HG02571 (cell line): ENCODE measurements around the gene SLC25A26.
A peak's percentile ranks its signal among the peaks of the same experiment; 100 is the strongest.
"Not testable (repeated sequence)": the region's sequence is repeated elsewhere in the genome, so short reads cannot be mapped to it uniquely, and the experiment has no call there.

Experiments used
- ATAC-seq: cut with Tn5 transposase; IDR thresholded peaks from one replicate; pipeline ENCODE4 v1.9.1; 2021; ENCODE audit warnings: mild to moderate bottlenecking, moderate library complexity; ENCODE audit not compliant: unreplicated experiment

Gene SLC25A26

DNA sequence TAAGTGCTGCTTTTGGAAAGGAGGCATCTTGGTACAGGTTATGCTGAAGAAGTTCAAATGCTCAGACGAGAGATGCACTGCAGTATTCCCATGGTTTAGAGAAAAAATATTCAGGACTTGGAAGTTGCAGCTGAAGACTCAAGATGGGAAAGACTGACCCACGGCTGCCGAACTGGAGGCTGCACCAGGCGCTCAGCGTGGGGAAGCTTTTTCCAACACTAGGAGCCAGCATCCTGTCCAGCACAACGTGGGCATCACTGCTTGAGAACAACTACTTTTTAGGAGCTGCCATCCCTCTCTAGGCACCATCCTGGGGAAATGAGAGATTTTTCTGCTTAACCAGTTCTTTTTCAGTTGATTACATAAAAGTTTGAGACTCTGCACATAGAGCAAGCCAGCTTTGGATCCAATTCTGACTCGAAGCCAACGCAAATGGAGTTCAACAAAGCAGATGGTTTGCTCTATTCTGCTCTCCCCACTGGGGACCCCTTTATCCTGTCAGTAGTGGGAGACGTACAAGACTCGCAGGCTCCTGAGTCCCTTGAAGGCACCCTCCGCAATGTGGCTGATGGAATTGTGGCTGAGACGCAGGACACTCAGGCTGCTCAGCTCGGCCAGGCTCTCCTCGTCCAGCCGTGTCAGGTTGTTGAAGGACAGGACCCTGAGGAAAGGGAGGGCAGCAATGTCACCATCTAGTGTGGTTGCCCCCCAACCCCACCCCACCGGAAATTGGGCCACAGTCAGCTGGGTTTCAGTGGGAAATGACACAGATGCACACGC lies 186.2 kb downstream of the SLC25A26 start:
- no peak for ATAC-seq

GRCh38 chr3:66407611-66408218 lies 186.9 kb downstream of the SLC25A26 start:
- ATAC-seq, result peak; percentile 85

DNA sequence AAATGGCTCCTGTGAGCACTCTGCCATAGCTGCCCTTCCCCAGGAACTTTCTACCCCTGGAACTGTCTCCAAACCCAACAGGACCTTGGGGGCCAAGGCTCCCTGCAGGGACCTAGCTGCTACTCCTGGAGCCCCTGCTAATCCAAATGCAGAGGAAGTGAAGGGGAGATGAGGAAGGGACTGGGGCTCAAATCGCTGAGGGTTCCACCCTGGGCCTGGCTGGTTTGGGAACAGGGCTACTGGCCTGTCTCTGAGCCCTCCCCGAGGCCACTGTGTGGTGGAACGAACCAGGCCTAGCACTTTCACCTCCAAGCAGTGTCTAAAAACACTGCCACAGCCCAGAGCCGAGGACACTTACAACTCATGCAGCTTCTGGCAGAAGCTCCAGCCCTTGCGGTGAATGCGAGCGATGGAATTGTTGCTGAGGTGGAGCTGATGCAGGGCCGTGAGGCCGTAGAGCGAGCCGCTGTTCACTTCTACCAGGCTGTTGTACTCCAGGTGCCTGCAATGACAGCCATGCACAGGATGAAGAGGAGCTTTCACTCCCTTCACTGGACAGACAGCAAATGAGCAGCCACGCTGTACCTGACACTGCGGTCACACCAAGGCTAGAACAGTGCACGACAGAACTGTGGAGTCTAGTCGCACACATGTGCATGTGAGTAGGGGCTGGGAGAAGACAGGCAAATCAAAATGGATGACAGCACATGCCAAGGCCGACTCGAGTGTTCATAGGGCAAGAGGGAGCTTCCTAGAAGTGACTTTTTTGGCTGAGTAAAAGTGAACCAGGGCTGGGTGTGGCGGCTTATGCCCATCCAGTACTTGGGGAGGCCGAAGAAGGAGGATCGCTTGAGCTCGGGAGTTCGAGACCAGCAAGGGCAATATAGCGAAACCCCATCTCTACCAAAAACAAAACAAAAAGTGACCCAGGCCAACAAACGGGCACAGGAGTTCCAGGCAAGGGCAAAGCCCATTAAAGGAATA lies 189.3 kb downstream of the SLC25A26 start:
- no peak for ATAC-seq

DNA sequence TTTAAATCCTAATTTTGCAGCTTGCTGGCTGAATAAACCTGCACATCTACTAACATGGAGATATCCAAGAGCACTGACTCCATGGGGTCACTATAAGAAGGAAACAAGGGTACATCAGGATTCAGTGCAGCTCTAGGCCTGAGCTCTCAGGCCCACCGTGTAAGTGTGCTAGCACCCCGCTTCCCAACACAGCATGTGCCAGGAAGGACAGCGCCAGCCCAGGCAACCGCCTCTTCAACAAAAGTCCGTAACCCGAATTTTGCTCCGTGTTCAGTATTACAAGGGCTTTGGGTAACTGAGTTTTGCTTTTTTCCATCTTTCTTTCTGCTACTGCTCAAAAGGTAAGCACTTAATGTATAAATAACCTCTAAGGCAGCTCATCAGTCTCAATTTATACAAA lies 190.2 kb downstream of the SLC25A26 start:
- no peak for ATAC-seq

DNA sequence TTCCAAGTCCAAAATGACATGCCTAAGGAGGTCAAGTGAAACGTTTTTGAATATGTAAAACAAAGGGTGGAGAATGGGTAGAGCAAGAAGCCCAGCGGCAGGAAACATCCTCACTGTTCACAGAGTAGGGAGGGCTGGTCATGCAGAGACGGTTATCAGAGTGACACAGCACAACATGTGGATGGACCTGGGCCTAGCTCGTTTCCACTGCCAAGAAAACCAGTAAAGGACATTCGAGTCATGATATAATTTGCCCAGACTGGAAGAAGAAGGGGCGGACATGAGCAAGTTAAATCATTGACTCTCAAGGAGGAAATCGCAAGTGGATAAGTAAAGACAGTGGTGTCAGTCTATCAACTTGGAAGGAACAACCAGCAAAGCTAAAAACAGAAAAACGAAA lies 190.7 kb downstream of the SLC25A26 start:
- no peak for ATAC-seq

GRCh38 chr3:66411961-66412887 lies 191.4 kb downstream of the SLC25A26 start:
- ATAC-seq, result no peak

GRCh38 chr3:66413151-66413751 lies 192.4 kb downstream of the SLC25A26 start:
- no peak for ATAC-seq

- ATAC-seq, result no peak
Observed at GRCh38 chr3:66414846-66415245, 194.0 kb downstream of the SLC25A26 start.

GRCh38 chr3:66415867-66416428 lies 195.1 kb downstream of the SLC25A26 start:
- ATAC-seq, result no peak

GRCh38 chr3:66416556-66417304 lies 195.9 kb downstream of the SLC25A26 start:
- ATAC-seq, result no peak

DNA sequence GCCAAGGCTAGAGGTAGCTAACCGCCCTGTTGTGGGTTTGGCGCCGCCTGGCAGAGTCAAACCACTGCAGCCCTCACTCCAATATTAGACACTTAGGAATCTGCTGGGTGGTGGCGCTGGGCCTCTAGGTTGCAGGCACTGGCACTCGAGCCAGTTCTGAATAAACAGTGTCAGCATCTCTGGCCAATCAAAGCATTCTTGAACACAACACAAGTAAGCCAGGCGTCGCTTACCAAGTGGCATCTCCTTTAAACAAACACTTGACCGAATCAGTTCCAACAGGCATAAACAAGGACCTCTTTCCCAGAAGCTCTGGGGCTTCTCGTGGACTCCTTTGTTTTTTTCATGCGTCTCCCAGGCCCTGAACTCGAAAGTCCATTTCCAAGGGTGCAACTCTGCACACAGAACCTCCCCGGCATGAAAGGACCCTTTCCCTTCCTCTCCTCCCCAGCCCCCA lies 197.7 kb downstream of the SLC25A26 start:
- ATAC-seq, result no peak

GRCh38 chr3:66419036-66419435 lies 198.2 kb downstream of the SLC25A26 start:
- ATAC-seq, result no peak

- not testable (repeated sequence) for ATAC-seq
Observed at GRCh38 chr3:66421144-66421543, 200.3 kb downstream of the SLC25A26 start.

GRCh38 chr3:66421893-66422292 lies 201.1 kb downstream of the SLC25A26 start:
- ATAC-seq, result not testable (repeated sequence)

GRCh38 chr3:66423791-66424190 lies 203.0 kb downstream of the SLC25A26 start:
- no peak for ATAC-seq

DNA sequence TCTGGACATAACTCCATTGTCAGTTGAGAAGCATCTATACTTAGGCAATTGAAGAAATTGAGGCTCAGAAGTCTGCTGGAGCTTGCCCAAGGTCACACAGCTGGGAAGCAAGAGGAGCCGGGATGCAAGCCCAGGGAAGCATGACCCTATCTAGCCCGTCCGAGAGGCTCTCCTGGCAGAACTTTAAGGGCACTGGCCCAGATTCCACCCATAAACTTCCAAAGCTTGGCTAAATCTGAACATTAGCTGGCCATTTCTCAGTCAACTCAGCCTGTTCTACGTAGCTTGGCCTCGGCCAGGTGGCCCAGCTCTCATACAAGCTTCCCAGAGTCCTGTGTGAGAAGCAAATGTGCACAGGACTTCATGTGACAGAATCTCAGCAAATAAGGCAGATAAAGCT lies 204.2 kb downstream of the SLC25A26 start:
- no peak for ATAC-seq

GRCh38 chr3:66425576-66426114 lies 204.8 kb downstream of the SLC25A26 start:
- ATAC-seq, result no peak

GRCh38 chr3:66426135-66426534 lies 205.3 kb downstream of the SLC25A26 start:
- no peak for ATAC-seq
